Right lobe of liver (tissue), 4 donors: ENCODE data around the gene SVEP1.

Source experiments
- POLR2A ChIP-seq: fragments of 450-650 bp; IDR thresholded peaks from one replicate; pipeline ENCODE4 v1.6.1; 2017; ENCODE audit warnings: antibody characterized with exemption, mild to moderate bottlenecking
- TF ChIP-seq, protein P1 (sequence below), 4 donors: fragments of 200-600 bp in 3 of 4; fragments of 450-650 bp in 1 of 4; IDR thresholded peaks; one replicate each; pipeline versions ENCODE4 v1.5.1 to v1.8.0; 2016 to 2022; ENCODE audit warnings: antibody characterized with exemption in 4 of 4, mild to moderate bottlenecking in 2 of 4
- donor health status: DM: no; HTN: no; CAD: no.
- donor health status: DM: no; HTN: no; CAD: no.
- donor health status: DM: no; HTN: yes; CAD: no.

DNA sequence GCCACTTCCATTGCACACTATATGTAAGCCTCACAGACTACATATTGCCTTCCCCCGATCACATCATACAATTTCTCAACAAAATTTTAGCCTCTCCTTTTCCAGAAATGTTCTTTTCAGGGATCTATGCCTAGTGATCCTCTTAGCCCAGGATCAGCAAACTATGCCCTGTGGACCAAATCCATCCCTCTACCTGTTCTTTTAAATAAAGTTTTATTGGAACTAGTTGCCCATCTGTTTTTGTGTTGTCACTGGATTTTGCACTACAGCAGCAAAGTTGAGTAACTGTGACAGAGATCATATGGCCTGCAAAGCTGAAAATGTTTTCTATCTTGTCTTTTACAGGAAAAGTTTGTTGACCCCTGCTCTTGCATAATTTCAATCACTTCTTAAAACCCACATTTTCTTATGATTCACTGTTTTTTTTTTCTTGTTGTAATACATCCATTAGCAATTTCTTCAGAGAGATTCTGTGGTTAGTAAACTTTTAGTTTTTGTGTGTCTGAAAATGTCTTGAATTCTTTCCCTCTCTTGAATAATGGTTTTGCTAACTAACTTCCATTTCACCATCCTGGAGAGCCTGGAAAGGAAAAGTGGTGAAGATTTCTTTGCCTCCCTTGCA is 248.9 kb downstream of the SVEP1 start:
- no peak for TF ChIP-seq POLR2A
- TF ChIP-seq, protein P1, sequence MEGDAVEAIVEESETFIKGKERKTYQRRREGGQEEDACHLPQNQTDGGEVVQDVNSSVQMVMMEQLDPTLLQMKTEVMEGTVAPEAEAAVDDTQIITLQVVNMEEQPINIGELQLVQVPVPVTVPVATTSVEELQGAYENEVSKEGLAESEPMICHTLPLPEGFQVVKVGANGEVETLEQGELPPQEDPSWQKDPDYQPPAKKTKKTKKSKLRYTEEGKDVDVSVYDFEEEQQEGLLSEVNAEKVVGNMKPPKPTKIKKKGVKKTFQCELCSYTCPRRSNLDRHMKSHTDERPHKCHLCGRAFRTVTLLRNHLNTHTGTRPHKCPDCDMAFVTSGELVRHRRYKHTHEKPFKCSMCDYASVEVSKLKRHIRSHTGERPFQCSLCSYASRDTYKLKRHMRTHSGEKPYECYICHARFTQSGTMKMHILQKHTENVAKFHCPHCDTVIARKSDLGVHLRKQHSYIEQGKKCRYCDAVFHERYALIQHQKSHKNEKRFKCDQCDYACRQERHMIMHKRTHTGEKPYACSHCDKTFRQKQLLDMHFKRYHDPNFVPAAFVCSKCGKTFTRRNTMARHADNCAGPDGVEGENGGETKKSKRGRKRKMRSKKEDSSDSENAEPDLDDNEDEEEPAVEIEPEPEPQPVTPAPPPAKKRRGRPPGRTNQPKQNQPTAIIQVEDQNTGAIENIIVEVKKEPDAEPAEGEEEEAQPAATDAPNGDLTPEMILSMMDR (IDR thresholded peaks at IDR 0.05), result no peak
